Measurements from ENCODE around the gene SHC2.
"Not testable (repeated sequence)": the region's sequence is repeated elsewhere in the genome, so short reads cannot be mapped to it uniquely, and the experiment has no call there.

The SHC2 gene

GRCh38 chr19:405121-405965 lies 55.5 kb downstream of the SHC2 start:
- no peak for DNase-seq

- DNase-seq, result no peak
These were observed 57.4 kb downstream of the SHC2 start for GRCh38 chr19:403221-404027.

- DNase-seq, result no peak
These were observed 58.0 kb downstream of the SHC2 start for GRCh38 chr19:402786-403185.

- no peak for DNase-seq
These were observed 58.8 kb downstream of the SHC2 start for GRCh38 chr19:401866-402511.

GRCh38 chr19:400976-401865 lies 59.6 kb downstream of the SHC2 start:
- DNase-seq, result no peak

- no peak for DNase-seq
These were observed 61.5 kb downstream of the SHC2 start for GRCh38 chr19:399370-399769.

- no peak for DNase-seq
These were observed 62.1 kb downstream of the SHC2 start for GRCh38 chr19:398719-399118.

- no peak for DNase-seq
These were observed 62.7 kb downstream of the SHC2 start for GRCh38 chr19:397941-398706.

- no peak for DNase-seq
These were observed 63.5 kb downstream of the SHC2 start for GRCh38 chr19:397321-397720.

GRCh38 chr19:395467-395866 lies 65.4 kb downstream of the SHC2 start:
- no peak for DNase-seq

- not testable (repeated sequence) for DNase-seq
These were observed 66.0 kb downstream of the SHC2 start for GRCh38 chr19:394857-395256.

- DNase-seq, result not testable (repeated sequence)
These were observed 67.3 kb downstream of the SHC2 start for GRCh38 chr19:393560-393959.

- no peak for DNase-seq
These were observed 68.4 kb downstream of the SHC2 start for GRCh38 chr19:392375-392970.

GRCh38 chr19:391726-392374 lies 69.0 kb downstream of the SHC2 start:
- no peak for DNase-seq

- DNase-seq, result no peak
These were observed 69.7 kb downstream of the SHC2 start for GRCh38 chr19:391207-391557.

GRCh38 chr19:390386-391206 lies 70.2 kb downstream of the SHC2 start:
- DNase-seq, result no peak

- DNase-seq, result no peak
These were observed 70.9 kb downstream of the SHC2 start for GRCh38 chr19:389935-390289.

GRCh38 chr19:389255-389934 lies 71.4 kb downstream of the SHC2 start:
- no peak for DNase-seq

GRCh38 chr19:388691-389090 lies 72.1 kb downstream of the SHC2 start:
- no peak for DNase-seq
